Kidney (tissue), 14 donors: Measurements from ENCODE around the gene CD96. TPM values are rescaled to one million over a fixed set of nuclear protein-coding genes. Genes with fewer than 3 reads are reported as not detected.
A peak's percentile ranks its signal among the peaks of the same experiment; 100 is the strongest.
"Not testable (repeated sequence)": the region's sequence is repeated elsewhere in the genome, so short reads cannot be mapped to it uniquely, and the experiment has no call there.

Source experiments
- DNase-seq, 5 donors: peaks; one replicate each; pipeline ENCODE4 v3.0.0-alpha.2; 2013 to 2020
- FAIRE-seq: peaks from 2 replicates; lab custom pipeline; 2012; peaks lifted over from hg19 to GRCh38; lab: Jason Lieb, UNC
- H3K27ac ChIP-seq, 2 donors: one replicate each; pipeline ENCODE4 v1.7.0; 2013; ENCODE audit warnings: low read depth in 2 of 2, low read length in 2 of 2, inconsistent platforms in 1 of 2
- H3K27me3 ChIP-seq: one replicate; pipeline ENCODE4 v1.7.1; 2013; ENCODE audit warnings: low read length, inconsistent platforms; ENCODE audit not compliant: control insufficient read depth, insufficient read depth
- H3K36me3 ChIP-seq, 3 donors: one replicate each; pipeline versions ENCODE4 v1.7.0 to v1.7.1; 2013; ENCODE audit warnings: low read length in 3 of 3, control low read depth in 1 of 3, inconsistent platforms in 1 of 3; ENCODE audit not compliant: insufficient read depth in 3 of 3, control insufficient read depth in 2 of 3
- H3K4me1 ChIP-seq, 3 donors: one replicate each; pipeline versions ENCODE4 v1.7.0 to v1.7.1; 2013; ENCODE audit warnings: low read length in 3 of 3, inconsistent platforms in 1 of 3, low read depth in 1 of 3; ENCODE audit not compliant: control insufficient read depth in 2 of 3, insufficient read depth in 2 of 3
- H3K4me3 ChIP-seq, 3 donors: one replicate each; pipeline versions ENCODE4 v1.7.0 to v1.8.1; 2013; ENCODE audit warnings: low read length in 3 of 3, control low read depth in 1 of 3, inconsistent platforms in 1 of 3
- H3K9ac ChIP-seq, 3 donors: one replicate each; pipeline versions ENCODE4 v1.7.0 to v1.7.1; 2013; ENCODE audit warnings: low read length in 3 of 3, control low read depth in 1 of 3, inconsistent platforms in 1 of 3
- H3K9me3 ChIP-seq, 3 donors: one replicate each; pipeline versions ENCODE4 v1.7.0 to v1.7.1; 2013; ENCODE audit warnings: low read length in 3 of 3, control low read depth in 1 of 3, inconsistent platforms in 1 of 3; ENCODE audit not compliant: control insufficient read depth in 2 of 3, insufficient read depth in 1 of 3
- intact Hi-C: fragments of 100-400 bp; cut with DNase I; formaldehyde crosslinking; loops from one replicate; pipeline ENCODE4 v1.11.1; 2022
- polyA plus RNA-seq: library from polyadenylated mRNA; stranded (reverse); fragments of 350-450 nt; fragmentation: Illumina TruSeq; extraction: RNeasy Lipid Tissue Mini Kit (QIAGEN cat#74804); gene quantifications from one replicate; pipeline ENCODE4 v1.2.3, GENCODE V29; 2014; ENCODE audit warnings: low read depth, low replicate concordance; ENCODE audit not compliant: insufficient read depth
- total RNA-seq: library from RNA; stranded (reverse); fragmentation: NEBNext Ultra II Directional; extraction: Animal tissue kit (Norgen Biotek cat#: 25700); gene quantifications from one replicate; pipeline ENCODE4 v1.2.1, GENCODE V29; 2021
- TF ChIP-seq, protein P1 (sequence below): IDR thresholded peaks from 3 replicates; pipeline ENCODE4 v1.5.1; 2012; ENCODE audit warnings: mild to moderate bottlenecking, moderate library complexity, borderline replicate concordance; ENCODE audit not compliant: insufficient read depth; ENCODE audit errors: extremely low read depth
- donor health status: control.
- donor health status: control.
- donor health status: control.
- donor health status: control.
- donor health status: control.
- donor health status: DM: yes; HTN: yes; CAD: no.
- donor health status: Normal renal cell carcinoma (clear cell type).

The CD96 gene
- total and polyA plus RNA-seq, 2 donors from 2014 or later, result 0.09 to 9.5 TPM

- H3K9me3 ChIP-seq, result no peaks in the 10 kb centered on the region
- peaks cover 0 to under 1% (median 0%) of the 10 kb centered on the region in 3 donors for H3K4me1 ChIP-seq
- no peak for DNase-seq
- H3K9ac ChIP-seq, result no peak overlapping the region
- intact Hi-C loops, result no loop called here
- no peaks in the 10 kb centered on the region for H3K27me3 ChIP-seq
- H3K27ac ChIP-seq, result no peak overlapping the region
- no peak for FAIRE-seq
- H3K36me3 ChIP-seq, result no peaks in the 10 kb centered on the region
- TF ChIP-seq, protein P1, sequence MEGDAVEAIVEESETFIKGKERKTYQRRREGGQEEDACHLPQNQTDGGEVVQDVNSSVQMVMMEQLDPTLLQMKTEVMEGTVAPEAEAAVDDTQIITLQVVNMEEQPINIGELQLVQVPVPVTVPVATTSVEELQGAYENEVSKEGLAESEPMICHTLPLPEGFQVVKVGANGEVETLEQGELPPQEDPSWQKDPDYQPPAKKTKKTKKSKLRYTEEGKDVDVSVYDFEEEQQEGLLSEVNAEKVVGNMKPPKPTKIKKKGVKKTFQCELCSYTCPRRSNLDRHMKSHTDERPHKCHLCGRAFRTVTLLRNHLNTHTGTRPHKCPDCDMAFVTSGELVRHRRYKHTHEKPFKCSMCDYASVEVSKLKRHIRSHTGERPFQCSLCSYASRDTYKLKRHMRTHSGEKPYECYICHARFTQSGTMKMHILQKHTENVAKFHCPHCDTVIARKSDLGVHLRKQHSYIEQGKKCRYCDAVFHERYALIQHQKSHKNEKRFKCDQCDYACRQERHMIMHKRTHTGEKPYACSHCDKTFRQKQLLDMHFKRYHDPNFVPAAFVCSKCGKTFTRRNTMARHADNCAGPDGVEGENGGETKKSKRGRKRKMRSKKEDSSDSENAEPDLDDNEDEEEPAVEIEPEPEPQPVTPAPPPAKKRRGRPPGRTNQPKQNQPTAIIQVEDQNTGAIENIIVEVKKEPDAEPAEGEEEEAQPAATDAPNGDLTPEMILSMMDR, result no peak
- no peak overlapping the region for H3K4me3 ChIP-seq
These were observed 126.3 kb downstream of the CD96 start for GRCh38 chr3:111668326-111668725.

GRCh38 chr3:111668888-111669488 lies 127.0 kb downstream of the CD96 start:
- DNase-seq (peak in 2 of 5 donors; percentile 56 to 75), FAIRE-seq (peak; percentile 85)
- TF ChIP-seq, protein P1, result peak; percentile 92
- H3K27me3 ChIP-seq, result no peaks in the 10 kb centered on the region
- H3K9me3 ChIP-seq, result no peaks in the 10 kb centered on the region
- intact Hi-C loops, result no loop called here
- H3K4me3 ChIP-seq, result no peak overlapping the region
- no peaks in the 10 kb centered on the region for H3K36me3 ChIP-seq
- H3K27ac ChIP-seq, result no peak overlapping the region
- peaks cover 0 to 7% (median 0%) of the 10 kb centered on the region in 3 donors for H3K4me1 ChIP-seq
- no peak overlapping the region for H3K9ac ChIP-seq

- intact Hi-C loops, result no loop called here
These were observed 128.1 kb downstream of the CD96 start for GRCh38 chr3:111669926-111670630.

DNA sequence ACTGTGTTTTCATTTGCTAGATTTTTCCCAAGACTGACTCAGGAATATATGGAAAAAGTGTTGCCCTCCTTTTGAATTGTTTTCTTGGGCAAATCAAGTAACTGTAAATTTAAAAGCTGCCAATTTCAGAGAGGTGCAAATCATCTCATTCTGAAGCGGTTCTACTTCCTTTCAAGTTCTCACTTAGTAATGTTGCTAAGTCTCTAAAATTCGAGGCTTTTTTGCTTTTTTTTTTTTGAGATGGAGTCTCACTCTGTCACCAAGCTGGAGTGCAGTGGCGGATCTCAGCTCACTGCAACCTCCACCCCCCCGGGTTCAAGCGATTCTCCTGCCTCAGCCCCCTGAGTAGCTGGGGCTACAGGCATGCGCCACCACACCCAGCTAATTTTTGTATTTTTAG lies 130.5 kb downstream of the CD96 start:
- H3K9me3 ChIP-seq, DNase-seq, intact Hi-C loops, H3K9ac ChIP-seq, H3K27me3 ChIP-seq, H3K36me3 ChIP-seq, H3K4me3 ChIP-seq, H3K27ac ChIP-seq, FAIRE-seq: not testable (repeated sequence)
- peaks cover 0 to 17% (median 7%) of the 10 kb centered on the region in 3 donors for H3K4me1 ChIP-seq

More at GRCh38 chr3:111669926-111670630, 128.1 kb downstream of the CD96 start:
- Histone ChIP-seq H3K9me3 (no peaks in the 10 kb centered on the region), H3K36me3 (no peaks in the 10 kb centered on the region), H3K9ac (no peak overlapping the region), H3K4me3 (no peak overlapping the region), H3K27me3 (no peaks in the 10 kb centered on the region), H3K27ac (no peak overlapping the region), H3K4me1 (peaks cover 0 to 13% (median 0%) of the 10 kb centered on the region in 3 donors)
- DNase-seq (no peak), FAIRE-seq (no peak)
- TF ChIP-seq, protein P1, result no peak
